GM13977 (cell line): ENCODE measurements around the gene NOXO1.
A peak's percentile ranks its signal among the peaks of the same experiment; 100 is the strongest.

ENCODE experiments used
- DNase-seq: peaks from one replicate; pipeline ENCODE4 v3.0.0; 2012; ENCODE audit warnings: low spot score
- CTCF ChIP-seq: IDR thresholded peaks from 2 replicates; pipeline ENCODE4 v1.5.1; 2012; ENCODE audit warnings: mild to moderate bottlenecking, control low read depth; ENCODE audit not compliant: insufficient read depth; ENCODE audit errors: extremely low read depth, missing control alignments
- in situ Hi-C: fragments of 300-500 bp; cut with MboI; formaldehyde crosslinking; loops from one replicate; pipeline ENCODE4 v1.12.0; 2022; ENCODE audit warnings: low sequenced_read_pairs, low pct_unique_long_range_greater_than_20kb, mixed read lengths, inconsistent platforms; ENCODE audit not compliant: unreplicated experiment

Gene NOXO1

GRCh38 chr16:1989209-1990100 is 8.2 kb upstream of the NOXO1 start, which contains the start of gene SYNGR3:
SYNGR3 (plus strand) TSS chr16:1989970; CDS start chr16:1990103, 133 bp downstream.
- no peak for TF ChIP-seq CTCF
- DNase-seq = peak; percentile 70
- in situ Hi-C loops = no loop called here

- no peak for TF ChIP-seq CTCF
- in situ Hi-C loops = no loop called here
- DNase-seq = no peak
Measured at GRCh38 chr16:1987198-1987597, 5.9 kb upstream of the NOXO1 start.

GRCh38 chr16:1985466-1986150 is 4.3 kb upstream of the NOXO1 start:
- DNase-seq = no peak
- in situ Hi-C loops = no loop called here
- no peak for TF ChIP-seq CTCF

- in situ Hi-C loops = no loop called here
- TF ChIP-seq CTCF = no peak
- DNase-seq = no peak
Measured at GRCh38 chr16:1984347-1985225, 3.3 kb upstream of the NOXO1 start.

GRCh38 chr16:1983544-1984346 is 2.5 kb upstream of the NOXO1 start, which contains the start of gene GFER:
GFER (plus strand) TSS chr16:1984193; CDS start chr16:1984219, 26 bp downstream.
- DNase-seq = peak; percentile 99
- peak; percentile 72 for TF ChIP-seq CTCF
- in situ Hi-C loops = no loop called here
